H9 (cell line): Measurements from ENCODE around the gene CSF2. TPM values are rescaled to one million over a fixed set of nuclear protein-coding genes. Genes with fewer than 3 reads are reported as not detected.

Source experiments
- DNase-seq: peaks from one replicate; pipeline ENCODE4 v3.0.0-alpha.2; 2017
- H2AFZ ChIP-seq: one replicate; pipeline ENCODE4 v1.6.1; 2013; ENCODE audit warnings: mild to moderate bottlenecking, low read length, control low read depth, moderate library complexity
- H2AK5ac ChIP-seq: 2 replicates; pipeline ENCODE4 v1.6.1; 2013; ENCODE audit warnings: low read length, control low read depth, mixed read lengths; ENCODE audit not compliant: insufficient read length
- H2BK120ac ChIP-seq: one replicate; pipeline ENCODE4 v1.6.1; 2013; ENCODE audit warnings: low read depth, mild to moderate bottlenecking, low read length, control low read depth, inconsistent platforms; ENCODE audit not compliant: poor library complexity, severe bottlenecking
- H2BK12ac ChIP-seq: 2 replicates; pipeline ENCODE4 v1.6.1; 2013; ENCODE audit warnings: low read length, control low read depth, mixed read lengths, low read depth; ENCODE audit not compliant: insufficient read length
- H2BK15ac ChIP-seq: 2 replicates; pipeline ENCODE4 v1.6.1; 2013; ENCODE audit warnings: low read depth, low read length, control low read depth
- H2BK20ac ChIP-seq: one replicate; pipeline ENCODE4 v1.6.1; 2013; ENCODE audit warnings: low read depth, mild to moderate bottlenecking, low read length, control low read depth, inconsistent platforms; ENCODE audit not compliant: poor library complexity, severe bottlenecking
- H2BK5ac ChIP-seq: 2 replicates; pipeline ENCODE4 v1.6.1; 2013; ENCODE audit warnings: low read length, control low read depth, mixed read lengths; ENCODE audit not compliant: insufficient read length
- H3K14ac ChIP-seq: 2 replicates; pipeline ENCODE4 v1.6.1; 2013; ENCODE audit warnings: low read length, control low read depth; ENCODE audit not compliant: insufficient read depth
- H3K18ac ChIP-seq: 2 replicates; pipeline ENCODE4 v1.6.1; 2013; ENCODE audit warnings: low read depth, mild to moderate bottlenecking, mixed read lengths, low read length, control low read depth; ENCODE audit not compliant: insufficient read length
- H3K23ac ChIP-seq: 2 replicates; pipeline ENCODE4 v1.6.1; 2013; ENCODE audit warnings: low read length, control low read depth, mixed read lengths, low read depth; ENCODE audit not compliant: insufficient read length
- H3K23me2 ChIP-seq: 2 replicates; pipeline ENCODE4 v1.6.1; 2013; ENCODE audit warnings: low read depth, mild to moderate bottlenecking, mixed read lengths, low read length, control low read depth; ENCODE audit not compliant: insufficient read length, poor library complexity, severe bottlenecking
- H3K27ac ChIP-seq: 2 replicates; pipeline ENCODE4 v1.5.1; 2013; ENCODE audit warnings: low read length, control low read depth, mixed read lengths, low read depth; ENCODE audit not compliant: insufficient read length
- H3K27me3 ChIP-seq: 2 replicates; pipeline ENCODE4 v1.6.1; 2013; ENCODE audit warnings: low read length, control low read depth, inconsistent platforms; ENCODE audit not compliant: insufficient read depth
- H3K4ac ChIP-seq: 2 replicates; pipeline ENCODE4 v1.6.1; 2013; ENCODE audit warnings: low read depth, mild to moderate bottlenecking, control low read depth, inconsistent platforms, low read length, moderate library complexity
- H3K4me1 ChIP-seq: 2 replicates; pipeline ENCODE4 v1.6.1; 2013; ENCODE audit warnings: low read length, control low read depth, inconsistent platforms; ENCODE audit not compliant: insufficient read depth
- H3K4me2 ChIP-seq: 2 replicates; pipeline ENCODE4 v1.6.1; 2013; ENCODE audit warnings: low read length, control low read depth, mixed read lengths; ENCODE audit not compliant: insufficient read length, insufficient read depth
- H3K56ac ChIP-seq: 2 replicates; pipeline ENCODE4 v1.6.1; 2013; ENCODE audit warnings: low read depth, mild to moderate bottlenecking, mixed read lengths, low read length, control low read depth; ENCODE audit not compliant: insufficient read length
- H3K79me1 ChIP-seq: 2 replicates; pipeline ENCODE4 v1.6.1; 2013; ENCODE audit warnings: low read depth, mild to moderate bottlenecking, moderate library complexity, low read length, control low read depth, inconsistent platforms; ENCODE audit not compliant: insufficient read depth, poor library complexity, severe bottlenecking
- H3K79me2 ChIP-seq: 2 replicates; pipeline ENCODE4 v1.6.1; 2013; ENCODE audit warnings: low read length, control low read depth, inconsistent platforms; ENCODE audit not compliant: insufficient read depth
- H3K9ac ChIP-seq: 2 replicates; pipeline ENCODE4 v1.6.1; 2013; ENCODE audit warnings: low read length, control low read depth, mixed read lengths; ENCODE audit not compliant: insufficient read length; ENCODE audit errors: extremely low read depth
- H3K9me3 ChIP-seq: one replicate; pipeline ENCODE4 v1.6.1; 2013; ENCODE audit warnings: low read depth, low read length, inconsistent platforms; ENCODE audit not compliant: control insufficient read depth
- H3T11ph ChIP-seq: one replicate; pipeline ENCODE4 v1.6.1; 2013; ENCODE audit warnings: mild to moderate bottlenecking, low read length, control low read depth, inconsistent platforms
- H4K20me1 ChIP-seq: one replicate; pipeline ENCODE4 v1.6.1; 2013; ENCODE audit not compliant: control insufficient read depth, insufficient read length, insufficient read depth
- H4K5ac ChIP-seq: 2 replicates; pipeline ENCODE4 v1.6.1; 2013; ENCODE audit warnings: low read depth, mild to moderate bottlenecking, mixed read lengths, low read length, control low read depth; ENCODE audit not compliant: insufficient read length
- H4K8ac ChIP-seq: replicated peaks from 2 replicates; pipeline ENCODE4 v1.6.1; 2013; ENCODE audit warnings: low read length, control low read depth, mixed read lengths, low read depth; ENCODE audit not compliant: insufficient read length
- H4K91ac ChIP-seq: 2 replicates; pipeline ENCODE4 v1.6.1; 2013; ENCODE audit warnings: low read depth, mild to moderate bottlenecking, moderate library complexity, mixed read lengths, low read length, control low read depth; ENCODE audit not compliant: insufficient read length
- H3K27ac Mint-ChIP-seq, 3 experiments: 2 replicates in 2 of 3; 3 replicates in 1 of 3; pipeline ENCODE4 v1.8.0; 2020 to 2021; ENCODE audit warnings: mixed read lengths in 3 of 3, mild to moderate bottlenecking in 1 of 3, moderate library complexity in 1 of 3
- H3K27me3 Mint-ChIP-seq: 2 replicates; pipeline ENCODE4 v1.8.0; 2021; ENCODE audit warnings: low read depth, mild to moderate bottlenecking, moderate library complexity, mixed read lengths
- H3K36me3 Mint-ChIP-seq, 3 experiments: 2 replicates in 2 of 3; 3 replicates in 1 of 3; pipeline ENCODE4 v1.8.0; 2020 to 2021; ENCODE audit warnings: low read depth in 3 of 3, mixed read lengths in 3 of 3; ENCODE audit not compliant: insufficient read depth in 1 of 3
- H3K4me1 Mint-ChIP-seq, 2 experiments: 2 replicates each; pipeline ENCODE4 v1.8.0; 2020; ENCODE audit warnings: mixed read lengths in 2 of 2
- H3K4me3 Mint-ChIP-seq, 2 experiments: 2 replicates in 1 of 2; 3 replicates in 1 of 2; pipeline ENCODE4 v1.8.0; 2020 to 2021; ENCODE audit warnings: mild to moderate bottlenecking in 2 of 2, mixed read lengths in 2 of 2, moderate library complexity in 1 of 2
- H3K9me3 Mint-ChIP-seq, 2 experiments: 2 replicates in 1 of 2; 3 replicates in 1 of 2; pipeline ENCODE4 v1.8.0; 2020; ENCODE audit warnings: mild to moderate bottlenecking in 2 of 2, mixed read lengths in 2 of 2, moderate library complexity in 1 of 2
- WGBS: extraction: QIAGEN DNeasy Blood & Tissue Kit; methylation state at CpG from one replicate; pipeline ENCODE4 v1.1.7; 2013; ENCODE audit warnings: missing lambda C conversion rate, low lambda C conversion rate, mixed read lengths; ENCODE audit not compliant: insufficient read length; ENCODE audit errors: extremely low coverage; 5-methylcytosine and 5-hydroxymethylcytosine counted together
- total RNA-seq: library from RNA; stranded (reverse); gene quantifications from 2 replicates; pipeline ENCODE4 v1.2.1, GENCODE V29; 2021
- TF ChIP-seq, protein P1 (sequence below): fragments of 200-600 bp; sonication (generic); conservative IDR thresholded peaks from 3 replicates; pipeline ENCODE4 v1.8.0; 2021; ENCODE audit warnings: antibody characterized with exemption, mild to moderate bottlenecking

The CSF2 gene
- total RNA-seq, 1 experiment from 2014 or later = not detected

DNA sequence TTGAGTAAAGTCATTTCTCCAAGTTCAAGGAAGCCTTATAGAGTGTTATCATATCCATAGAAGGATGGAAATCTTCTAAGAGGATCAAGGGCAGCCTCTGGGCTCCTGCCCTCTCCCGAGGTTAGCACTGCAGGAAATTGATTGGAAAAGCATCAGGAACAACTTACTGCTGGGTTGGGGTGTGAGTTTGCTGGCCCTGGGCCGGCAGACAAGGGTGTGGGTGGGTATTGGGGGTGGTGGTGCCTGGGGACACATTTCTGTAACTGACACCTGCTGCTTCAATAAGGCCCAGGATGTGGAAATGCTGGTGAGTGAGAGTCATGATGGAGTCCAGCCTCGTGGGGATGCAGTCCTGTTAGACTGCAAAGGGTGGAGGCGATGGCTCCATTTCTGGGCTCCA, 5.5 kb downstream of the CSF2 start:
- no peak for DNase-seq
- Histone ChIP-seq H2BK120ac (no peak overlapping the region), H3K56ac (no peak overlapping the region), H4K5ac (no peak overlapping the region), H3K4me1 (no peaks in the 10 kb centered on the region), H3K23me2 (no peaks in the 10 kb centered on the region), H3K4ac (no peak overlapping the region), H3K79me1 (no peaks in the 10 kb centered on the region), H3K27me3 (no peaks in the 10 kb centered on the region), H2AFZ (no peak overlapping the region), H3K9ac (no peak overlapping the region), H2AK5ac (no peak overlapping the region), H3K27ac (no peak overlapping the region), H3K9me3 (no peaks in the 10 kb centered on the region), H2BK15ac (no peak overlapping the region), H4K8ac (no peak overlapping the region), H2BK5ac (no peak overlapping the region), H4K20me1 (no peaks in the 10 kb centered on the region), H4K91ac (no peak overlapping the region), H3K23ac (no peak overlapping the region), H3K18ac (no peak overlapping the region), H2BK12ac (no peak overlapping the region), H3T11ph (no peak overlapping the region), H3K14ac (no peak overlapping the region), H3K4me2 (no peak overlapping the region), H3K79me2 (no peaks in the 10 kb centered on the region), H2BK20ac (no peak overlapping the region)
- TF ChIP-seq, protein P1, sequence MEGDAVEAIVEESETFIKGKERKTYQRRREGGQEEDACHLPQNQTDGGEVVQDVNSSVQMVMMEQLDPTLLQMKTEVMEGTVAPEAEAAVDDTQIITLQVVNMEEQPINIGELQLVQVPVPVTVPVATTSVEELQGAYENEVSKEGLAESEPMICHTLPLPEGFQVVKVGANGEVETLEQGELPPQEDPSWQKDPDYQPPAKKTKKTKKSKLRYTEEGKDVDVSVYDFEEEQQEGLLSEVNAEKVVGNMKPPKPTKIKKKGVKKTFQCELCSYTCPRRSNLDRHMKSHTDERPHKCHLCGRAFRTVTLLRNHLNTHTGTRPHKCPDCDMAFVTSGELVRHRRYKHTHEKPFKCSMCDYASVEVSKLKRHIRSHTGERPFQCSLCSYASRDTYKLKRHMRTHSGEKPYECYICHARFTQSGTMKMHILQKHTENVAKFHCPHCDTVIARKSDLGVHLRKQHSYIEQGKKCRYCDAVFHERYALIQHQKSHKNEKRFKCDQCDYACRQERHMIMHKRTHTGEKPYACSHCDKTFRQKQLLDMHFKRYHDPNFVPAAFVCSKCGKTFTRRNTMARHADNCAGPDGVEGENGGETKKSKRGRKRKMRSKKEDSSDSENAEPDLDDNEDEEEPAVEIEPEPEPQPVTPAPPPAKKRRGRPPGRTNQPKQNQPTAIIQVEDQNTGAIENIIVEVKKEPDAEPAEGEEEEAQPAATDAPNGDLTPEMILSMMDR = no peak
- no peak overlapping the region for H3K4me3 Mint-ChIP-seq
- H3K36me3 Mint-ChIP-seq = no peaks in the 10 kb centered on the region
- peaks cover 4 to 5% of the 10 kb centered on the region in 2 experiments; a peak in 3 of 4 replicates for H3K4me1 Mint-ChIP-seq
- no CpG with 5 or more reads among the region's 4 CpGs for WGBS
- peak overlapping the region in 1 of 3 experiments; percentile 54; a peak in 1 of 7 replicates for H3K27ac Mint-ChIP-seq
- H3K9me3 Mint-ChIP-seq = no peaks in the 10 kb centered on the region; a peak in 1 of 5 replicates
- no peaks in the 10 kb centered on the region for H3K27me3 Mint-ChIP-seq
